IMR-90 (cell line): Measurements from ENCODE around the gene SOX5. TPM values are rescaled to one million over a fixed set of nuclear protein-coding genes. Genes with fewer than 3 reads are reported as not detected.

ENCODE experiments used
- ATAC-seq: fragments of 200-7000 bp; cut with Tn5 transposase; 2 replicates; pipeline ENCODE4 v1.9.1; 2020; ENCODE audit warnings: low read depth, mild to moderate bottlenecking, moderate library complexity
- BruUV-seq: library from RNA; stranded (reverse); fragments of 400-500 nt; replicated peaks from 2 replicates; lab custom pipeline; 2021; lab: Mats Ljungman, UMichigan
- CTCF ChIA-PET: fragments of 300-600 bp; formaldehyde crosslinking; extraction: SDS; loops from one replicate; lab custom pipeline; 2021; ENCODE audit warnings: antibody characterized with exemption; lab: Yijun Ruan, JAX
- POLR2A ChIA-PET: fragments of 300-600 bp; sonication (Branson Sonifier 250); formaldehyde crosslinking; loops from one replicate; lab custom pipeline; 2022; ENCODE audit warnings: antibody characterized with exemption; ENCODE audit not compliant: unreplicated experiment; lab: Charles Lee
- DNase-seq: peaks from one replicate; pipeline ENCODE4 v3.0.0; 2013
- H2AFZ ChIP-seq: replicated peaks from 2 replicates; pipeline ENCODE3; 2013; ENCODE audit warnings: low read length, mild to moderate bottlenecking; ENCODE audit not compliant: poor library complexity
- H2AK5ac ChIP-seq: 2 replicates; pipeline ENCODE4 v1.6.1; 2013; ENCODE audit warnings: low read depth, low read length, inconsistent platforms
- H2AK9ac ChIP-seq: replicated peaks from 2 replicates; pipeline ENCODE3; 2013; ENCODE audit warnings: mild to moderate bottlenecking, low read depth, low read length, moderate library complexity; ENCODE audit not compliant: poor library complexity
- H2BK120ac ChIP-seq: 2 replicates; pipeline ENCODE4 v1.6.1; 2013; ENCODE audit warnings: low read depth, low read length, inconsistent platforms
- H2BK15ac ChIP-seq: 3 replicates; pipeline ENCODE4 v1.6.1; 2013; ENCODE audit warnings: low read depth, low read length, inconsistent platforms
- H2BK20ac ChIP-seq: 2 replicates; pipeline ENCODE4 v1.6.1; 2013; ENCODE audit warnings: low read depth, mild to moderate bottlenecking, inconsistent platforms, low read length, moderate library complexity
- H2BK5ac ChIP-seq: 2 replicates; pipeline ENCODE4 v1.6.1; 2013; ENCODE audit warnings: mild to moderate bottlenecking, low read depth, low read length, inconsistent platforms; ENCODE audit not compliant: poor library complexity, severe bottlenecking
- H3K14ac ChIP-seq: replicated peaks from 2 replicates; pipeline ENCODE4 v1.6.1; 2013; ENCODE audit warnings: low read depth, low read length, inconsistent platforms
- H3K18ac ChIP-seq: 2 replicates; pipeline ENCODE4 v1.6.1; 2013; ENCODE audit warnings: low read depth, low read length, control low read depth
- H3K23ac ChIP-seq: 2 replicates; pipeline ENCODE4 v1.6.1; 2013; ENCODE audit warnings: low read depth, low read length, inconsistent platforms
- H3K27ac ChIP-seq: 2 replicates; pipeline ENCODE4 v1.5.1; 2013; ENCODE audit warnings: mild to moderate bottlenecking, control low read depth, low read length; ENCODE audit not compliant: insufficient read depth
- H3K27me3 ChIP-seq: 2 replicates; pipeline ENCODE4 v1.6.1; 2013; ENCODE audit warnings: low read length; ENCODE audit not compliant: control insufficient read depth, insufficient read depth
- H3K36me3 ChIP-seq: 2 replicates; pipeline ENCODE4 v1.6.1; 2013; ENCODE audit warnings: low read length, mixed read lengths; ENCODE audit not compliant: control insufficient read depth, insufficient read depth
- H3K4ac ChIP-seq: 2 replicates; pipeline ENCODE4 v1.6.1; 2013; ENCODE audit warnings: low read depth, low read length, inconsistent platforms
- H3K4me1 ChIP-seq: 2 replicates; pipeline ENCODE4 v1.6.1; 2013; ENCODE audit warnings: low read length, mixed read lengths; ENCODE audit not compliant: control insufficient read depth, insufficient read depth
- H3K4me2 ChIP-seq: 2 replicates; pipeline ENCODE4 v1.6.1; 2013; ENCODE audit warnings: low read depth, mild to moderate bottlenecking, control low read depth, low read length, moderate library complexity
- H3K4me3 ChIP-seq: 2 replicates; pipeline ENCODE4 v1.5.1; 2013; ENCODE audit warnings: low read depth, mild to moderate bottlenecking, control low read depth, low read length, moderate library complexity; ENCODE audit not compliant: insufficient read depth
- H3K56ac ChIP-seq: 2 replicates; pipeline ENCODE4 v1.6.1; 2013; ENCODE audit warnings: low read length, inconsistent platforms; ENCODE audit not compliant: insufficient read depth; ENCODE audit errors: extremely low read depth
- H3K79me1 ChIP-seq, 2 experiments: 2 replicates each; pipeline ENCODE4 v1.6.1; 2013; ENCODE audit warnings: low read length in 2 of 2, inconsistent platforms in 1 of 2, low read depth in 1 of 2
- H3K9ac ChIP-seq: 2 replicates; pipeline ENCODE4 v1.6.1; 2013; ENCODE audit warnings: low read depth, low read length, control low read depth
- H3K9me1 ChIP-seq: 2 replicates; pipeline ENCODE4 v1.6.1; 2013; ENCODE audit warnings: low read length, inconsistent platforms; ENCODE audit not compliant: insufficient read depth
- H3K9me3 ChIP-seq: 2 replicates; pipeline ENCODE4 v1.6.1; 2013; ENCODE audit warnings: low read length; ENCODE audit not compliant: control insufficient read depth, insufficient read depth
- H4K20me1 ChIP-seq: 2 replicates; pipeline ENCODE4 v1.6.1; 2013; ENCODE audit warnings: low read length, inconsistent platforms; ENCODE audit not compliant: insufficient read depth
- H4K5ac ChIP-seq: 2 replicates; pipeline ENCODE4 v1.6.1; 2013; ENCODE audit warnings: mild to moderate bottlenecking, low read depth, low read length, control low read depth
- H4K8ac ChIP-seq, 2 experiments: 2 replicates each; pipeline ENCODE4 v1.6.1; 2013; ENCODE audit warnings: low read depth in 2 of 2, low read length in 2 of 2, control low read depth in 1 of 2, inconsistent platforms in 1 of 2
- H4K91ac ChIP-seq: 2 replicates; pipeline ENCODE4 v1.6.1; 2013; ENCODE audit warnings: low read depth, low read length, inconsistent platforms; ENCODE audit not compliant: insufficient read depth
- RFX5 ChIP-seq: IDR thresholded peaks from 2 replicates; pipeline ENCODE4 v1.8.0; 2012; ENCODE audit warnings: low read depth, mild to moderate bottlenecking, low read length, moderate library complexity
- WGBS, 2 experiments: methylation state at CpG; one replicate each; pipeline versions ENCODE4 v1.1.5 to v1.1.7; 2013; ENCODE audit warnings: missing lambda C conversion rate in 2 of 2; ENCODE audit not compliant: insufficient read length in 1 of 2; ENCODE audit errors: extremely low coverage in 2 of 2; 5-methylcytosine and 5-hydroxymethylcytosine counted together
- dilution Hi-C: fragments of 300-500 bp; cut with HindIII; formaldehyde crosslinking; loops from one replicate; pipeline ENCODE4 v1.14.3; 2018; ENCODE audit warnings: low sequenced_read_pairs; ENCODE audit not compliant: unreplicated experiment
- in situ Hi-C: fragments of 300-500 bp; cut with MboI; formaldehyde crosslinking; loops from 3 replicates; pipeline ENCODE4 v1.14.3; 2019; ENCODE audit warnings: low sequenced_read_pairs, inconsistent platforms, mixed read lengths
- intact Hi-C: fragments of 100-400 bp; cut with micrococcal nuclease; formaldehyde crosslinking; loops from 2 replicates; pipeline ENCODE4 v1.10.0; 2022
- polyA plus RNA-seq, 3 experiments: library from polyadenylated mRNA; depleted of rRNA; stranded (reverse); fragments of >200 nt; gene quantifications; 2 replicates each; pipeline ENCODE4 v1.2.3, GENCODE V29; 2012; ENCODE audit warnings: low replicate concordance in 1 of 3
- total RNA-seq: library from RNA; depleted of rRNA; stranded (reverse); fragments of >200 nt; gene quantifications from 2 replicates; pipeline ENCODE4 v1.2.3, GENCODE V29; 2012

SOX5 gene
- total and polyA plus RNA-seq, 2 of the 4 experiments (the other 2 are of a cell fraction), result 1.1 to 13.1 TPM

DNA sequence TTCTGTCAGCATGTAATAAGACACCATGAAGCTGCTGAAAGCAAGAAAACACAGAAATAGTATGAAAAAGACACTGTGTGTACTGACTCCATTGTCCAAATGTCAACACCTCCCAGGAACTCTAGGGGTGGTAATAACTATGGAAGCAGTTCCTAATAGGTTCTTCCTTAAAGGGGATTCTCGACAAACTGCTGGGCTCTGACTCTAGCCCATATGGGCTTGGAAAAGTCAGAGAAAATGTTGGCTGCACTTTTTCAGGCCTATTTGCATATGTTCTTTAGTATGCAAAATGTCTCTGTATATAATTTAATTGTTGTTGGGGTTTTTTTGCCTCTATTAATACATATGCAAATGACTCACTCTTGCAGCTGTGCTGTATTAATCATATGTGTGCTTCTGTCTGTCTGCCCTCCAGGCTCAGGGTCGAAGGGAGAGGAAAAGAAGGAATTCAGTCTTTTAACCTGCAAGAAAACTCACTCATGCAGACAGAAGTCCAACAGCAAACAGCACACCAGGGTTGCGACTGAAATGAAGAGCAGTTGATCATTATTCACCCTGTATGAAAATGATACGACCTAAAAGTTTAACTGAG, 317.6 kb downstream of the SOX5 start:
- Histone ChIP-seq H3K9ac (no peak overlapping the region), H2BK5ac (no peak overlapping the region), H3K4ac (no peak overlapping the region), H4K8ac (no peak overlapping the region), H3K4me3 (no peak overlapping the region), H2BK20ac (no peak overlapping the region), H3K14ac (no peak overlapping the region), H3K56ac (no peak overlapping the region), H3K4me2 (no peak overlapping the region), H2AK5ac (no peak overlapping the region), H2BK120ac (no peak overlapping the region), H4K20me1 (no peaks in the 10 kb centered on the region), H2AFZ (no peak overlapping the region), H3K23ac (peak overlapping the region; percentile 31; the same call in 1 of the 2 replicates), H3K4me1 (no peaks in the 10 kb centered on the region), H4K91ac (no peak overlapping the region), H2AK9ac (no peak overlapping the region), H3K9me3 (no peaks in the 10 kb centered on the region), H2BK15ac (no peak overlapping the region), H3K79me1 (no peaks in the 10 kb centered on the region), H3K18ac (no peak overlapping the region), H4K5ac (no peak overlapping the region), H3K27ac (no peak overlapping the region), H3K27me3 (no peaks in the 10 kb centered on the region), H3K9me1 (no peaks in the 10 kb centered on the region), H3K36me3 (no peaks in the 10 kb centered on the region)
- in situ Hi-C loops, result no loop called here
- dilution Hi-C loops, result no loop called here
- no TSS peak for BruUV-seq
- ATAC-seq, result no peak
- no peak for TF ChIP-seq RFX5
- ChIA-PET CTCF (no interaction called here), POLR2A (no interaction called here)
- DNase-seq, result peak; percentile 23
- intact Hi-C loops, result no loop called here
- no CpG with 5 or more reads among the region's 4 CpGs for WGBS, 2 experiments
